K562 (cell line): Measurements from ENCODE around the gene CYP1B1. TPM values are rescaled to one million over a fixed set of nuclear protein-coding genes. Genes with fewer than 3 reads are reported as not detected.

Experiments
- ATAC-seq: fragments of 200-7000 bp; cut with Tn5 transposase; 3 replicates; pipeline ENCODE4 v1.9.1; 2020; ENCODE audit warnings: moderate library complexity
- BruUV-seq: library from RNA; stranded (reverse); fragments of 400-500 nt; replicated peaks from 2 replicates; lab custom pipeline; 2021; lab: Mats Ljungman, UMichigan
- CTCF ChIA-PET: fragments of 300-600 bp; formaldehyde crosslinking; extraction: SDS; loops from one replicate; lab custom pipeline; 2021; ENCODE audit warnings: low intra/inter-chr PET ratio; lab: Yijun Ruan, JAX
- POLR2A ChIA-PET: fragments of 300-600, 350-650 bp; sonication (Branson Sonifier 250); formaldehyde crosslinking; extraction: SDS; loops from one replicate; lab custom pipeline; 2021; ENCODE audit warnings: antibody characterized with exemption, inconsistent platforms; lab: Yijun Ruan, JAX
- DNase-seq, 4 experiments: peaks; one replicate each; pipeline versions ENCODE4 v3.0.0 to v3.0.0-alpha.2; 2011 to 2018; ENCODE audit warnings: low spot score in 3 of 4, mixed read lengths in 3 of 4; ENCODE audit errors: extremely low read depth in 1 of 4
- FAIRE-seq: peaks from 2 replicates; lab custom pipeline; 2011; peaks lifted over from hg19 to GRCh38; lab: Jason Lieb, UNC
- H2AFZ ChIP-seq: 2 replicates; pipeline ENCODE4 v1.6.0; 2011; ENCODE audit warnings: low read depth, low read length, control low read depth, inconsistent platforms
- H3K27ac ChIP-seq: fragments of 200-600 bp; 3 replicates; pipeline ENCODE4 v1.8.0; 2011; ENCODE audit warnings: low read depth, mild to moderate bottlenecking, control low read depth, inconsistent platforms, low read length, moderate library complexity, mixed read lengths; ENCODE audit errors: extremely low read depth
- H3K27me3 ChIP-seq, 2 experiments: fragments of 300-600 bp in 1 of 2; 2 replicates in 1 of 2; 3 replicates in 1 of 2; pipeline versions ENCODE4 v1.6.0 to v1.8.0; 2011; ENCODE audit warnings: inconsistent platforms in 2 of 2, low read length in 2 of 2, mild to moderate bottlenecking in 1 of 2, mixed read lengths in 1 of 2, moderate library complexity in 1 of 2; ENCODE audit not compliant: control insufficient read depth in 2 of 2, insufficient read depth in 2 of 2
- H3K36me3 ChIP-seq: fragments of 300-600 bp; 3 replicates; pipeline ENCODE4 v1.8.0; 2011; ENCODE audit warnings: mild to moderate bottlenecking, low read length, inconsistent platforms; ENCODE audit not compliant: control insufficient read depth, insufficient read depth
- H3K4me1 ChIP-seq, 2 experiments: fragments of 200-600 bp in 1 of 2; replicated peaks in 1 of 2; 2 replicates in 1 of 2; 3 replicates in 1 of 2; pipeline versions ENCODE4 v1.5.1 to v1.8.0; 2011; ENCODE audit warnings: inconsistent platforms in 2 of 2, low read length in 2 of 2, mild to moderate bottlenecking in 1 of 2, mixed read lengths in 1 of 2, moderate library complexity in 1 of 2; ENCODE audit not compliant: control insufficient read depth in 2 of 2, insufficient read depth in 2 of 2
- H3K4me2 ChIP-seq: 2 replicates; pipeline ENCODE4 v1.6.1; 2011; ENCODE audit warnings: low read length, control low read depth, inconsistent platforms, mixed read lengths; ENCODE audit not compliant: insufficient read depth
- H3K4me3 ChIP-seq: fragments of 200-600 bp; sonication (generic), shearing (Covaris generic); 2 replicates; pipeline ENCODE4 v1.5.1; 2016; ENCODE audit warnings: control low read depth, inconsistent platforms
- H3K79me2 ChIP-seq: fragments of 200-600 bp; 3 replicates; pipeline ENCODE4 v1.8.0; 2011; ENCODE audit warnings: low read length, inconsistent platforms; ENCODE audit not compliant: control insufficient read depth, insufficient read depth
- H3K9ac ChIP-seq, 2 experiments: 2 replicates each; pipeline versions ENCODE4 v1.6.0 to v1.6.1; 2011; ENCODE audit warnings: low read depth in 2 of 2, low read length in 2 of 2, control low read depth in 1 of 2, inconsistent platforms in 1 of 2, mild to moderate bottlenecking in 1 of 2, mixed read lengths in 1 of 2; ENCODE audit not compliant: insufficient read depth in 1 of 2
- H3K9me1 ChIP-seq: one replicate; pipeline ENCODE4 v1.6.0; 2011; ENCODE audit warnings: inconsistent platforms, mild to moderate bottlenecking, low read length, moderate library complexity; ENCODE audit not compliant: control insufficient read depth, insufficient read depth
- H3K9me3 ChIP-seq: replicated peaks from 2 replicates; pipeline ENCODE4 v1.5.1; 2011; ENCODE audit warnings: low read depth, low read length, inconsistent platforms; ENCODE audit not compliant: control insufficient read depth, insufficient read depth
- H4K20me1 ChIP-seq: replicated peaks from 2 replicates; pipeline ENCODE4 v1.6.1; 2011; ENCODE audit warnings: low read length, inconsistent platforms, mixed read lengths; ENCODE audit not compliant: control insufficient read depth, insufficient read depth
- DACH1 ChIP-seq: fragments of 450-650 bp; IDR thresholded peaks from 2 replicates; pipeline ENCODE4 v1.6.1; 2018; ENCODE audit not compliant: partially characterized antibody
- DLX4 ChIP-seq: fragments of 250-450 bp; sonication (Bioruptor Pico); IDR thresholded peaks from 2 replicates; pipeline ENCODE4 v1.6.1; 2021; ENCODE audit warnings: mild to moderate bottlenecking
- E4F1 ChIP-seq: fragments of 250-450 bp; sonication (Bioruptor Pico); IDR thresholded peaks from 2 replicates; pipeline ENCODE4 v1.5.0; 2021; ENCODE audit warnings: mild to moderate bottlenecking, borderline replicate concordance
- IRF1 ChIP-seq: sonication (generic); formaldehyde crosslinking; IDR thresholded peaks from 2 replicates; pipeline ENCODE4 v1.8.0; 2022; ENCODE audit warnings: missing genetic modification reagents, mild to moderate bottlenecking, borderline replicate concordance
- KAT2B ChIP-seq: IDR thresholded peaks from one replicate; pipeline ENCODE4 v1.6.1; 2012; ENCODE audit warnings: low read depth, mild to moderate bottlenecking, control low read depth, inconsistent platforms, low read length, moderate library complexity
- NRF1 ChIP-seq, 2 experiments: fragments of 450-650 bp; IDR thresholded peaks in 1 of 2; conservative IDR thresholded peaks in 1 of 2; 2 replicates each; pipeline ENCODE4 v1.6.1; 2014; ENCODE audit warnings: mild to moderate bottlenecking in 2 of 2
- SMAD1 ChIP-seq: fragments of 150-350 bp; IDR thresholded peaks from 2 replicates; pipeline ENCODE4 v1.6.1; 2014; ENCODE audit warnings: low read length, low read depth; ENCODE audit not compliant: partially characterized antibody
- TRIM25 ChIP-seq: fragments of 450-650 bp; IDR thresholded peaks from 2 replicates; pipeline ENCODE4 v1.7.0; 2016; ENCODE audit warnings: borderline replicate concordance
- ZNF23 ChIP-seq: fragments of 250-450 bp; sonication (Bioruptor Pico); IDR thresholded peaks from 2 replicates; pipeline ENCODE4 v1.4.0; 2020; ENCODE audit warnings: mild to moderate bottlenecking
- ZNF24 ChIP-seq: fragments of 450-650 bp; IDR thresholded peaks from 2 replicates; pipeline ENCODE4 v1.6.1; 2016
- WGBS: fragments of 100-300 bp; shearing (Covaris generic); methylation state at CpG from one replicate; pipeline ENCODE4 v1.1.6; 2016; ENCODE audit warnings: low coverage, mixed read lengths; ENCODE audit not compliant: insufficient coverage; ENCODE audit errors: missing lambda C conversion rate; 5-methylcytosine and 5-hydroxymethylcytosine counted together
- in situ Hi-C: fragments of 300-500 bp; cut with MboI; formaldehyde crosslinking; loops from 4 replicates; pipeline ENCODE4 v1.15.0; 2018; ENCODE audit warnings: inconsistent platforms, mixed read lengths
- intact Hi-C: fragments of 100-400 bp; cut with micrococcal nuclease; formaldehyde crosslinking; loops from 2 replicates; pipeline ENCODE4 v1.14.2; 2022
- polyA plus RNA-seq, 8 experiments: library from polyadenylated mRNA; depleted of rRNA in 4 of 8; stranded (reverse) in 5 of 8; unstranded in 3 of 8; fragments of >200 nt; fragmentation: Nextera tagmentation in 2 of 8; fragmentation: Illumina TruSeq in 1 of 8; extraction: Ambion mirVana in 2 of 8; extraction: Trizol in 1 of 8; gene quantifications; 2 replicates each; pipeline versions ENCODE4 v1.2.1 to v1.2.3, GENCODE V29; 2011 to 2014; ENCODE audit warnings: inconsistent platforms in 1 of 8, missing spikeins in 1 of 8
- total RNA-seq, 7 experiments: library from RNA; depleted of rRNA in 6 of 7; stranded (reverse); fragments of >200 nt in 6 of 7; fragmentation: Illumina TruSeq in 2 of 7; extraction: Trizol in 2 of 7; gene quantifications; 2 replicates each; pipeline versions ENCODE4 v1.2.1 to v1.2.3, GENCODE V29; 2011 to 2021; ENCODE audit warnings: low replicate concordance in 1 of 7

CYP1B1 gene
- total and polyA plus RNA-seq, 9 of the 15 experiments (the other 6 are each of a cell fraction or from before 2014, with no cell fraction given): 0.07 TPM; not detected in 8

GRCh38 chr2:38045811-38046210 is 30.1 kb downstream of the CYP1B1 start:
- ATAC-seq (no peak), DNase-seq (no peak), FAIRE-seq (no peak)
- Histone ChIP-seq H3K27me3 (peaks cover 2 to 11% of the 10 kb centered on the region in 2 experiments; a peak in 4 of 5 replicates), H3K36me3 (no peaks in the 10 kb centered on the region), H3K4me1 (no peaks in the 10 kb centered on the region), H3K4me2 (no peak overlapping the region), H3K9me1 (no peaks in the 10 kb centered on the region), H3K27ac (no peak overlapping the region), H4K20me1 (no peaks in the 10 kb centered on the region; the same call in 1 of the 2 replicates), H2AFZ (no peak overlapping the region), H3K79me2 (no peaks in the 10 kb centered on the region), H3K9ac (no peak overlapping the region), H3K4me3 (no peak overlapping the region), H3K9me3 (no peaks in the 10 kb centered on the region)
- no TSS peak for BruUV-seq
- ChIA-PET CTCF (no interaction called here), POLR2A (interaction anchor here (0.7 to 0.9 kb wide), 2 partner anchors 10 to 43 kb away, joined by 3 to 4 read pairs; no protein-coding TSS in a partner anchor)
- 7% methylated on average over 4 of the region's 4 CpGs for WGBS
- no peak for TF ChIP-seq DACH1
- TF ChIP-seq ZNF24: no peak
- no peak for TF ChIP-seq SMAD1
- no peak for TF ChIP-seq TRIM25
- TF ChIP-seq KAT2B: no peak
- no peak for TF ChIP-seq E4F1 (CRISPR knock-in tag)
- TF ChIP-seq DLX4 (CRISPR knock-in tag): no peak
- no peak for TF ChIP-seq IRF1 (CRISPR knock-in tag)
- no peak for TF ChIP-seq NRF1 (conservative IDR thresholded peaks at IDR 0.05 in 1 of 2, IDR thresholded peaks at IDR 0.05 in 1 of 2)
- no peak for TF ChIP-seq ZNF23 (CRISPR knock-in tag)
- intact Hi-C loops (no loop called here), in situ Hi-C loops (no loop called here)
